Right ventricle myocardium inferior (tissue), 1 donor: ENCODE results near the gene CALHM4. TPM values are rescaled to one million over a fixed set of nuclear protein-coding genes. Genes with fewer than 3 reads are reported as not detected.
"Not testable (repeated sequence)": the region's sequence is repeated elsewhere in the genome, so short reads cannot be mapped to it uniquely, and the experiment has no call there.

ENCODE experiments used
- ATAC-seq: fragments of 200-7000 bp; cut with Tn5 transposase; one replicate; pipeline ENCODE4 v1.9.1; 2020; ENCODE audit warnings: mild to moderate bottlenecking, moderate library complexity
- DNase-seq: peaks from one replicate; pipeline ENCODE4 v3.0.0; 2021; ENCODE audit errors: missing footprints
- intact Hi-C: fragments of 100-400 bp; cut with DNase I; formaldehyde crosslinking; loops from one replicate; pipeline ENCODE4 v1.11.0; 2022
- total RNA-seq: library from RNA; stranded (reverse); fragmentation: NEBNext Ultra II Directional; extraction: Animal tissue kit (Norgen Biotek cat#: 25700); gene quantifications from one replicate; pipeline ENCODE4 v1.2.1, GENCODE V29; 2021
- donor health status: DM: no; HTN: yes; CAD: no; lungs with severe emphysema.

The CALHM4 gene
- total RNA-seq, 1 donor from 2014 or later: not detected

GRCh38 chr6:116568111-116568510 is 14.6 kb downstream of the CALHM4 start:
- ATAC-seq (no peak), DNase-seq (no peak)
- intact Hi-C loops: no loop called here

- DNase-seq: no peak
- no peak for ATAC-seq
- intact Hi-C loops: no loop called here
Observed at GRCh38 chr6:116568821-116569755, 15.5 kb downstream of the CALHM4 start.

DNA sequence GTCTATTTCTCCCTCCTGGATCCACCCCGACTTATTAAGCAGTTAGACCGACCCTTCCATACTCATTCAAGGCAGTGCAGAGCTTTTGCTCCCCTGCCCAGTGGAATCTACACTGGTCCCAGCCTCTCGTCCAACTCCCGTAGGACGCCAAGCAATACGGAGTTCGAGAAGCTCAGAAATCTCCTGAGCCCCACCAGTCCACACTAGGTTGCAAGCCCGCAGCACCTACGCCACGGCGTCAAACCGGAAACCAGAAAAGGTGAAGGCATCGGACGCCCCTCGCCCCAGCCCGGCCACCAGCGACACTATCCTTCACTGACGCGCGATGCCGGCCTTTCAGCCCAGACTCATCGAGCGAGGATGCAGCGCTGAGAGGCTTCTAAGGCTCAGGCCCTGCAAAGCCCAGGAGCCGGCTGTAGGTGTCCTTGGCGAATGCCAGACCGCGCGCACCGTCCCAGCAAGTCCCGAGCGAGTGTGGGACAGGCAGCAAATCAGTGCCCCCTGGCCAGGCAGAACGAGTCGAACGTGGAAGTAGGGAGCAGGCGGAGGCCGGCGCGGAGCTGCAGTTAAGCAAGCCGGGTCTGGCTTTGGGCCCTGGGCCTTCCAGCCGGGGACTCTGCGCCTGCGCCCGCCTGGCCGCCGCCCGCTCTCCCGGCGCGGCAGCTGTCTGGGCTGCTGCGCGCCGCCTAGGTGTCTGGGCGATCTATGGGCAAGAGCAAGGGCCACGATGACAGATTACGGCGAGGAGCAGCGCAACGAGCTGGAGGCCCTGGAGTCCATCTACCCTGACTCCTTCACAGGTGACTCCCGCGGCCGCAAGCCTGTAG is 17.5 kb downstream of the CALHM4 start, which contains the start of gene RWDD1:
Gene RWDD1 (plus strand): TSS at position 649 of the 827 bp plus-strand sequence. CDS start 79 bp downstream, at position 728.
- DNase-seq (peak; percentile 99), ATAC-seq (peak; percentile 99)
- intact Hi-C loops: loop anchor here (5.0 kb wide), 1 partner anchor 96 kb away; the partner anchor contains the start of gene ZUP1

GRCh38 chr6:116571683-116572000 is 18.1 kb downstream of the CALHM4 start:
- intact Hi-C loops: loop anchor here (5.0 kb wide), 1 partner anchor 96 kb away; the partner anchor contains the start of gene ZUP1
- no peak for DNase-seq
- ATAC-seq: no peak

GRCh38 chr6:116572162-116572561 is 18.6 kb downstream of the CALHM4 start:
- ATAC-seq (no peak), DNase-seq (peak; percentile 65)
- intact Hi-C loops: loop anchor here (5.0 kb wide), 1 partner anchor 95 kb away; the partner anchor contains the start of gene ZUP1

DNA sequence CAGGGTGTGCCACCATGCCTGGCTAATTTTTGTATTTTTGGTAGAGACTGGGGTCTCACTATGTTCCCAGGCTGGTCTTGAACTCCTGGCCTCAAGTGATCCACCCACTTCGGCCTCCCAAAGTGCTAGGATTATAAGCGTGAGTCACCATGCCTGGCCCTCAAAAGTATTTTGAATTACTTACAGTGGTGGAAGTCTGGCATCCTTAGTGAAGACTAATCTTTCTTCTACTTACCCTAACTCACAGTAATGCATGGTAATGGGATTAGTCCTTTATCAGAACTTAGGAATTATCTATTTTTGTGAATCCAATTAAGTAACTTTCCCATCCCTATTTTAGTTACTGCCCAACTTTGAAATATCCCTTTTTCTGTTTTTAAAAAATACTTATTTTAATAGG is 21.7 kb downstream of the CALHM4 start:
- no peak for DNase-seq
- intact Hi-C loops: no loop called here
- no peak for ATAC-seq

DNA sequence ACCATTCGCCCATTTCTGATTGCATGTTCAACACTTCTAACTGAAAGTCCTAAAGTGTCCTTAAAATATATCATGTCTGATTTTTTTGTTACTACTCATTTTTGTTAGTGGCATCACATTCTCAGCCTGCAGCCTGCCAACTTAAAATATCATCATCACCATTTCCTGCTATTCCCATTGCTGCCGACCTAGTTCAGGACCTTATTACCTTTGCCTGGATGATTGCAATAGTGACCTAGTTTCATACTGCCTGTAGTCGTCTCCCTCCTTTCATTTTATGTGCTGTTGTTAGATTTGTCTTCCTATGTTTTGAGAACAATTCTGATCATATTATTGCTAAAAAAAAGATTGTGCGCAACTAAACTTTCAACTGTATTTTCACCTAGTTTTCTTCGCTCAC is 23.9 kb downstream of the CALHM4 start:
- intact Hi-C loops: no loop called here
- ATAC-seq (no peak), DNase-seq (no peak)

DNA sequence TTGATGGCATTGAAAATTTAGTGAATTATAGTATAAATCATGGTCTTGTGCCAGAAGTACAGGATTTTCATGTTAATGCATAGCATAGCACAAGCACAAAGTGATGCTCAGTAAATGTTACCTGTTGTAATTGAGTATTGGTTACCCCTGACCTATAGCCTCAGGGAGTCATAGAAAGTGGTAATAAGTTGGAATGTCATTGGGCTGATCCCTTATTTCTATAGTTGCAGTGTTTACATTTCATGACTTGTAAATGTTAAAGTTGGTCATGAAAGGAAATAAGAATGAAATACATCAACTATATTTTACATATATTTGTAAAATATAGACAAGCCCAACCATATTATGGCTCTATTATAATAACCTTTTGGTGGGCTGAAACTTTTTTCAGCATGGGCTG is 24.8 kb downstream of the CALHM4 start:
- DNase-seq (no peak), ATAC-seq (no peak)
- intact Hi-C loops: no loop called here

DNA sequence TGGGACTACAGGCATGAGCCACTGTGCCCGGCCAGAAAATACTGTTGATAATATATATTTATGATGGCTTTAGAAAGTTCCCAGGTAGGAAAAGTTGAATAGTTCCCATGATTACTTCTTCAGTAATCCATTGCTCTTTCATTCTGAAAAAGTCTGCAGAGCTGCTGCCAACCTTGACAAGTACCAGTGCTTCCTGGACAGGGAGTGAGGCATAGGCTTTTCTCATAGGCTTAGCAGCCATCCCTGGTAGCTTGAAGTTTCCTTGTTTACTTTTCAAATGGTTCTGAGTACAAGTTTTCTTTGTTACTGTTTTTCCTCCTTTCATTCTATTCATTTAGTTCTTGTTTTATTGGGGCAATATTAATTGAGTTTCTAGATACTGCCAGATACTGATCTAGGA is 25.6 kb downstream of the CALHM4 start:
- intact Hi-C loops: no loop called here
- DNase-seq (no peak), ATAC-seq (no peak)

DNA sequence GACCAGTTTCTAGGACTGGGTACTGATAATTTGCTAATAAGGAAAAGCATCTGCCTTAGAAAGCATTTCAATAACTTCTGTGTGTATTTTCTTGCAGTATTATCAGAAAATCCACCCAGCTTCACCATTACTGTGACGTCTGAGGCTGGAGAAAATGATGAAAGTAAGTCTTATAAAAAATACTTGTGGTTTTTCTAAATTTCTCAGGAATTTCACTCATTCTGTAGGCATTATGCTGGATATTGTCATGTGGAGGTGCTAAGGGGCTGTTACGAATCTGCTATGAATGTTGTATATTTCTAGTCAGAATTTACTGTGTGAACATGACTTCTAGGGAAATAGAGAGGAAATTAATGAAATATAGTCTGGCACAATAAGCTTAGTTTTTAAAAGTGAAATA is 26.6 kb downstream of the CALHM4 start:
- intact Hi-C loops: no loop called here
- ATAC-seq: no peak
- DNase-seq: no peak

- DNase-seq (no peak), ATAC-seq (no peak)
- intact Hi-C loops: no loop called here
Observed at GRCh38 chr6:116586276-116586675, 32.7 kb downstream of the CALHM4 start.

DNA sequence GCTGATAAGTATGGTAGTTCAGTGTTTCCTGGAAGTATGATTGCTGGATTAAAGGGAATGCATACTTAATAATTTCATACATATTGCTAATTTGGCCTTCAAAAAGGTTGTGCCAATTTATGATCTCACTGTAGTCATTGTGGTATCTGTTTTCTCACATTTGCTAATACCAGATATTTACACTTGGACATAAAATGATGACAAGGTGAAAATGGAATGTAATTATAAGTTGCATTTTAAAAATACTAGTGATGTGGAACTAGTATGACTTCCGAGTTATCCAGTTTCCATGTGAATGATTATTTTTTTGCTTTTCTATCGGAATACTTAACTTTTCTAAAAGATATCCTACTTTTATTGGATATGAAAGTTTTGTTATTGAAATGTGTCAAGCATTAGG is 33.2 kb downstream of the CALHM4 start:
- no peak for DNase-seq
- no peak for ATAC-seq
- intact Hi-C loops: no loop called here

GRCh38 chr6:116595247-116595646 is 41.7 kb downstream of the CALHM4 start:
- no peak for ATAC-seq
- no peak for DNase-seq
- intact Hi-C loops: no loop called here

- intact Hi-C loops: no loop called here
- ATAC-seq: no peak
- DNase-seq: no peak
Observed at GRCh38 chr6:116596815-116597214, 43.3 kb downstream of the CALHM4 start.

DNA sequence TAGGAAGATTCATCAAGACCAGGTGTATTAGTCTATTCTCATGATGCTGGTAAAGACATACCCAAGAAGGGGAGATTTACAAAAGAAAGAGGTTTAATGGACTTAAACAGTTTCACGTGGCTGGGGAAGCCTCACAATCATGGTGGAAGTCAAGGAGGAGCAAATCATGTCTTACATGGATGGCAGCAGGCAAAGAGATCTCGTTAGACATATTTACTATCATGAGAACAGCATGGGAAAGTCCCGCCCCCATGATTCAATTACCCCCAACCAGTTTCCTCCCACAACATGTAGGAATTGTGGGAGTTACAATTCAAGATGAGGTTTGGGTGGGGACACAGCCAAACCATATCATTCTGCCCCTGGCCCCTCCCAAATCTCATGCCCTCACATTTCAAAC is 50.4 kb downstream of the CALHM4 start:
- DNase-seq, ATAC-seq, intact Hi-C loops: not testable (repeated sequence)

DNA sequence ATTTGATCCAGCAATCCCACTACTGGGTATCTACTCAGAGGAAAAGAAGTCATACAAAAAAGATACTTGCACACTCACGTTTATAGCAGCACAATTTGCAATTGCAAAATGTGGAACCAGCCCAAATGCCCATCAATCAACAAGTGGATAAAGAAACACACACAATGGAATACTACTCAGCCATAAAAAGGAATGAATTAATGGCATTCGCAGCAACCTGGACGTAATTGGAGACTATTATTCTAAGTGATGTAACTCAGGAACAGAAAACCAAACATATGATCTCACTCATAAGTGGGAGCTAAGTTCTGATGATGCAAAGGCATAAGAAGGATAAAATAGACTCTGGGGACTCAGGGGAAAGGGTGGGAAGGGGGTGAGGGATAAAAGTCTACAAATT is 51.3 kb downstream of the CALHM4 start:
- DNase-seq, intact Hi-C loops, ATAC-seq: not testable (repeated sequence)

GRCh38 chr6:116605935-116606334 is 52.4 kb downstream of the CALHM4 start:
- DNase-seq (no peak), ATAC-seq (no peak)
- intact Hi-C loops: no loop called here
